ENCODE measurements around the gene SVEP1.

Gene SVEP1

DNA sequence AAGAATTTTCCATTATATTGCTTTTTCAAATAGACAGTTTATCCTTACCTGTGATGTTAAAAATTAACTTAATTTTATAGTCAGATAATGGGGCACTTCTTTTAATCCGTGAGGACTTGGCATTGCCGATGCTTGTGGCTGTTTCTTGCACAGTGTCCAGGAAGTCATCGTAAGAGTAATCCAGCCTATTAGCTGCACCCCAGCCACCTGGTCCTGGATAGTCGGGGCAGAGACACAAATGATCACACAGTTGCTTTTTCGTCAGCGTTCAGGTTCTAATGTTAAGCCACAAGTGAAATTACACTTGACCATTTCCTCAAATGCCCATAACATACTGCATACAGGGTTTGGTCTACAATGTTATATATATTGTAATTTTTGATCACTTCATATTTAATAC is 107.4 kb downstream of the SVEP1 start:
- TF ChIP-seq, protein P1, sequence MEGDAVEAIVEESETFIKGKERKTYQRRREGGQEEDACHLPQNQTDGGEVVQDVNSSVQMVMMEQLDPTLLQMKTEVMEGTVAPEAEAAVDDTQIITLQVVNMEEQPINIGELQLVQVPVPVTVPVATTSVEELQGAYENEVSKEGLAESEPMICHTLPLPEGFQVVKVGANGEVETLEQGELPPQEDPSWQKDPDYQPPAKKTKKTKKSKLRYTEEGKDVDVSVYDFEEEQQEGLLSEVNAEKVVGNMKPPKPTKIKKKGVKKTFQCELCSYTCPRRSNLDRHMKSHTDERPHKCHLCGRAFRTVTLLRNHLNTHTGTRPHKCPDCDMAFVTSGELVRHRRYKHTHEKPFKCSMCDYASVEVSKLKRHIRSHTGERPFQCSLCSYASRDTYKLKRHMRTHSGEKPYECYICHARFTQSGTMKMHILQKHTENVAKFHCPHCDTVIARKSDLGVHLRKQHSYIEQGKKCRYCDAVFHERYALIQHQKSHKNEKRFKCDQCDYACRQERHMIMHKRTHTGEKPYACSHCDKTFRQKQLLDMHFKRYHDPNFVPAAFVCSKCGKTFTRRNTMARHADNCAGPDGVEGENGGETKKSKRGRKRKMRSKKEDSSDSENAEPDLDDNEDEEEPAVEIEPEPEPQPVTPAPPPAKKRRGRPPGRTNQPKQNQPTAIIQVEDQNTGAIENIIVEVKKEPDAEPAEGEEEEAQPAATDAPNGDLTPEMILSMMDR (IDR thresholded peaks at IDR 0.05; ENCODE audit: low read length, missing control alignments) = no peak
- DNase-seq (ENCODE audit: low read depth) = no peak
- no peak overlapping the region for H3K4me3 ChIP-seq (replicated peaks; ENCODE audit: low read depth, low read length)

DNA sequence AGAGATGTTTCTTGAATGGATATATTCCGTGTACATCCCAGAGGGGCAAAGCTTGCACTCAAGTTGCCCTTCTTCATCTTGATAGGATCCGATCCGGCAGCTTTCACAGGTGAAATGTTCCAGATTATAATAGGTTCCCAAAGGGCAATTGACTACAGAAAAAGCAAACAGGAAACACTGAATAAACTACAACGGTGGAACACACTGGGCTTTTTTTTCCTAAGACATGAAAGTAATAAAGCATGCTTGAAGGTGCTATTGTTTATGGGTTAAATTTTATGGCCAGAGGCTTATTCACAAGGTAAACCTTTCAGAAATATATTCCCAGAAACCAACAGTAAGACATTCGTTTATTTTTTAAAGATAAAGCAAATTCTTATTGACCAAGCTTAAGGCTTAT is 110.6 kb downstream of the SVEP1 start:
- TF ChIP-seq, protein P1 (IDR thresholded peaks at IDR 0.05; ENCODE audit: low read length, missing control alignments) = no peak
- DNase-seq (ENCODE audit: low read depth) = no peak
- H3K4me3 ChIP-seq (replicated peaks; ENCODE audit: low read depth, low read length) = no peak overlapping the region

DNA sequence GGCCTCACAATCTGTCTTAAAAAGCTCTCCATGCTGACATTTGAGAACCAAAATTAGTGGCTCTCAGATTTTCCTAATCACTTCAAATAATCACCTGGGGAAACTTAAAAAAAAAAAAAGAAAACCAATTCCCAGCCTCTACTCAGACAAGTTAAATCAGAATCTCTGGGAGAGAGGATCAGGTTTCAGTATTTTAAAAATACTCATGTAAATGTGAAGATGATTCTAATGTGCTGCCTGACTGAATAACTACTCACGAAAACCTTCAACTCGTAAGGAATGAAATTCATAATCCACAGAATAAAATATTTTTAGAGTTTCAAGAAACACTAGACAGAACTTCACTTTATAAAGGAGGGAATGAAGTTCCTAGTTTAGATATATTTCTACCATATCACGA is 114.4 kb downstream of the SVEP1 start:
- no peak for DNase-seq (ENCODE audit: low read depth)
- H3K4me3 ChIP-seq (replicated peaks; ENCODE audit: low read depth, low read length) = no peak overlapping the region
- TF ChIP-seq, protein P1 (IDR thresholded peaks at IDR 0.05; ENCODE audit: low read length, missing control alignments) = no peak

DNA sequence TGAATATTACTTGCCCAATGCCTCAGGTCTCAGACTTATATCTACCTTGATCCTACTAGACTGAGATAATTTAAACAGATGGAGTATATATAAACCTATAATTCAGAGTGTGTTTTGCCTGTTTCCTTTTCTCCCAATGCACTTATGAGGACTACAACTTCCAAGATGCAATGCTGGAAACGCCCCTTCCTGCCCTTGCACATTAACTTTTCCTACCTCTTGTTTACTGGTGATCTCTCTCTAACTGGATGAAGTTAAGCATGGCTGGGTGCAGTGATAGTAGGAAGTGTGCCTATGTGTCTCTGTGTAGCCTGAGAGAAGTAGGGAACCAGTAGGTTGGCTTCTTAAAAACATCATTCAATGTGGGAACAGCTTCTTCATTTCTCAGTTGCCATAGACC is 115.2 kb downstream of the SVEP1 start:
- TF ChIP-seq, protein P1 (IDR thresholded peaks at IDR 0.05; ENCODE audit: low read length, missing control alignments) = no peak
- DNase-seq (ENCODE audit: low read depth) = no peak
- H3K4me3 ChIP-seq (replicated peaks; ENCODE audit: low read depth, low read length) = no peak overlapping the region

DNA sequence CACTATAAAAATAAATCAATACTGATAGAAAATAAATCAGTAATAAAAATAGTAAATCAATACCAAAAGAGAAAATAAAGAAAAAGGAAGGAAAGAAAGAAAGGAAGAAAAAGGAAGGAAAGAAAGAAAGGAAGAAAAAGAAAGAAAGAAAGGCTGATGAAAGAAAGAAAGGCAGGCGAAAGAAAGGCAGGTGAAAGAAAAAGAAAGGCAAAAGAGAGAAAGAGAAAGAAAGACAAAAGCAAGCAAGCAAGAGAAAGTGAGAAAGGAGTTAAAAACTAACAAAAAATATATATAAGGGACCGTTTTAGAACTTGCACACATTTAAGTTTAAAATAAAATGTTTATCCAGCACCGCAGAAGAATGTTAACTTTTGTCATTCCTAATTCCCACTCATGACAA is 116.0 kb downstream of the SVEP1 start:
- TF ChIP-seq, protein P1 (IDR thresholded peaks at IDR 0.05; ENCODE audit: low read length, missing control alignments) = no peak
- DNase-seq (ENCODE audit: low read depth) = no peak
- no peak overlapping the region for H3K4me3 ChIP-seq (replicated peaks; ENCODE audit: low read depth, low read length)

DNA sequence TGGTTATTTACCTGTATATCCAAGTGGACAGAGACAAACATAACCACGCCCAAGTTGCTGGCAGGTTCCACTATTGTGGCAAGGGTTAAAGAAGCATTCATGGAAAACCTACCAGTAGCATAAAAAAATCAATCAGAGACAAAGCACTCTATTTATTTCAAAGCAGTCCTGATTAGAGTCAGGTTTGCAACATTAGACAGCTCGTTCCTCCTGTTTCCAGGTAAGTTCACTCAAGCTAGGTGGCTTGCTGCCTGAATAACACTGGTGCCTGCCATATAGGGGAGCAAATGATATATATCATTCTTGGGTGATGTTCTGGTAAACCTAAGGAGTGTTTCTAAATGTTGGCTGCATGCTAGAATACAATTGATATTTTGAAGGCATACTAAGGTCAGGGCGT is 122.3 kb downstream of the SVEP1 start:
- TF ChIP-seq, protein P1 (IDR thresholded peaks at IDR 0.05; ENCODE audit: low read length, missing control alignments) = no peak
- DNase-seq (ENCODE audit: low read depth) = no peak
- H3K4me3 ChIP-seq (replicated peaks; ENCODE audit: low read depth, low read length) = no peak overlapping the region

DNA sequence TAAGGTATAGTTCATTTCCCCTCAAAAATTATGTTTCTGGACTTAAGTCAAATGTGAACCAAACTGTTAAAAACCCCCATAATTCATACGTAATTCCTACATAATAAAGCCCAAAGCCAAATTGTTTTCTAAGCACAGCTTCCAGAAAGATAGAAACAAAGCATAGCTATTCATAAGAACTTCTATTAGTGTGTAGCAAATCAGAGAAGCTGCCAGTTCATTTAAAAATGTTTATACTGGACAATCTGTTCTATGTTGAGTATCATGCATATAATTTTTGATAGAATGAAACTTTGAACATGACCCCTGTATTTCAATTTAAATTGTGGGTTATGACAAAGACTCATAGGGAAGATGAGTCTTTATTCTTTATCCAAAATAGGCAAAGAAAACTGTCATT is 122.9 kb downstream of the SVEP1 start:
- DNase-seq (ENCODE audit: low read depth) = no peak
- TF ChIP-seq, protein P1 (IDR thresholded peaks at IDR 0.05; ENCODE audit: low read length, missing control alignments) = no peak
- no peak overlapping the region for H3K4me3 ChIP-seq (replicated peaks; ENCODE audit: low read depth, low read length)
